Gastroesophageal sphincter (tissue), 4 donors: ENCODE data around the gene TGM6. TPM values are rescaled to one million over a fixed set of nuclear protein-coding genes. Genes with fewer than 3 reads are reported as not detected.
A peak's percentile ranks its signal among the peaks of the same experiment; 100 is the strongest.

Experiments
- ATAC-seq: fragments of 150-250 bp; one replicate; pipeline ENCODE4 v1.9.1; 2016; ENCODE audit warnings: mild to moderate bottlenecking, moderate library complexity
- H3K27ac ChIP-seq, 4 donors: fragments of 200-600 bp; sonication (generic) in 3 of 4; 1 replicate in 3 of 4; 2 replicates in 1 of 4; pipeline ENCODE4 v1.5.1; 2016 to 2019
- H3K27me3 ChIP-seq: fragments of 200-600 bp; sonication (generic); one replicate; pipeline ENCODE4 v1.5.1; 2019
- H3K36me3 ChIP-seq, 2 donors: fragments of 200-600 bp; sonication (generic); one replicate each; pipeline ENCODE4 v1.5.1; 2019; ENCODE audit warnings: control low read depth in 1 of 2
- H3K4me1 ChIP-seq, 3 donors: fragments of 200-600 bp; sonication (generic); 1 replicate in 2 of 3; 2 replicates in 1 of 3; pipeline ENCODE4 v1.5.1; 2016 to 2019; ENCODE audit warnings: control low read depth in 2 of 3
- H3K4me3 ChIP-seq, 2 donors: fragments of 200-600 bp; sonication (generic); one replicate each; pipeline ENCODE4 v1.5.1; 2019; ENCODE audit warnings: mild to moderate bottlenecking in 1 of 2, moderate library complexity in 1 of 2
- H3K9me3 ChIP-seq, 3 donors: fragments of 200-600 bp; sonication (generic); one replicate each; pipeline ENCODE4 v1.5.1; 2017 to 2019; ENCODE audit warnings: control low read depth in 2 of 3
- EP300 ChIP-seq: sonication (generic); formaldehyde crosslinking; IDR thresholded peaks from one replicate; pipeline ENCODE4 v1.6.1; 2017; ENCODE audit warnings: antibody characterized with exemption, mild to moderate bottlenecking
- POLR2A ChIP-seq, 2 donors: fragments of 450-650 bp; IDR thresholded peaks; one replicate each; pipeline ENCODE4 v1.6.1; 2017; ENCODE audit warnings: antibody characterized with exemption in 2 of 2, mild to moderate bottlenecking in 2 of 2, moderate library complexity in 1 of 2
- POLR2AphosphoS5 ChIP-seq: sonication (generic); formaldehyde crosslinking; IDR thresholded peaks from one replicate; pipeline ENCODE4 v1.6.1; 2017; ENCODE audit warnings: antibody characterized with exemption
- WGBS, 2 donors: methylation state at CpG; one replicate each; pipeline ENCODE4 v1.1.5; 2018; ENCODE audit warnings: low coverage in 1 of 2; 5-methylcytosine and 5-hydroxymethylcytosine counted together
- total RNA-seq, 4 donors: library from RNA; depleted of rRNA; stranded (reverse); fragments of >200 nt; gene quantifications; one replicate each; pipeline ENCODE4 v1.1.0, GENCODE V29; 2016
- TF ChIP-seq, protein P1 (sequence below), 4 experiments: fragments of 200-600 bp in 2 of 4; fragments of 450-650 bp in 2 of 4; sonication (generic) in 1 of 4; IDR thresholded peaks; one replicate each; pipeline ENCODE4 v1.5.1; 2017 to 2019; ENCODE audit warnings: antibody characterized with exemption in 4 of 4, mild to moderate bottlenecking in 2 of 4, moderate library complexity in 2 of 4

The TGM6 gene
- total RNA-seq, 4 donors from 2014 or later: not detected

DNA sequence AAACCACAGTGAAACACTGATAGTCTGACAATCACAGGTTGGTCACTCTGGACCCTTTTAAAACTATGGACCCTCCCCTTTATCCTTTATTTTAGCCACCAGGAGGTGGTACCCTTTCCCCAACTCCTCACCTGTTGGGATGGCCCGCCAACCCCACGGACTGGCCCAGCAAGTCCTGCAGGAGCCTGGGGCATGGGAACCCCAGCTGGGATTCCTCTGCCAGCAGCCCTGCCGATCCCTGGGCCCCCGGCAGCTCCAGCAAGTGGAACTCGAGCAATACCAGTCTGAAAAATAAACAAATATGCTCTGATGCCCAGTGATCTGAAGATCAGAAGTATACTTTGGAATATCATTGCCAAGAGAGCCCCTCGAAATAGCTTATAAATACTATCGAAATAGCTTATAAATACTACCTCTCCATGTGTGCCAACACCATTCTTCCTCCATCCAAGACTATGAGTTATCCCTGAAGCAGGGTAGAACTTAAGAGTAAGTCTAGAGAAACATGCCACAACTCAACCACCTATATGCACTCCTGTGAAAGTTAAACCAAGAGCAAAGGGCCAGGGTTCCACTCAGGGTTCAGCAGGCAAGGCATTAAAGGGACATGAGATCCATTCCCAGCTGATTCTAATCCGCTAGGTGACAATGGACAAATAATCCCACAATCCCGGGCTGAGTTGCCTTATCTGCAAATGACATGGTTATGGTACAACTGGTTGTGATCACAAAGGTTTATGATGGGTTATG is 83.1 kb downstream of the TGM6 start:
- no peak for ATAC-seq
- 76 to 84% methylated on average over 3 to 9 of the region's 9 CpGs for WGBS, 2 donors
- H3K27ac ChIP-seq: no peak overlapping the region
- H3K27me3 ChIP-seq: no peaks in the 10 kb centered on the region
- H3K4me1 ChIP-seq: peaks cover 0 to 22% (median 6%) of the 10 kb centered on the region in 3 donors
- H3K36me3 ChIP-seq: peaks cover 34 to 92% of the 10 kb centered on the region in 2 donors
- no peaks in the 10 kb centered on the region for H3K9me3 ChIP-seq
- H3K4me3 ChIP-seq: no peak overlapping the region
- TF ChIP-seq, protein P1, sequence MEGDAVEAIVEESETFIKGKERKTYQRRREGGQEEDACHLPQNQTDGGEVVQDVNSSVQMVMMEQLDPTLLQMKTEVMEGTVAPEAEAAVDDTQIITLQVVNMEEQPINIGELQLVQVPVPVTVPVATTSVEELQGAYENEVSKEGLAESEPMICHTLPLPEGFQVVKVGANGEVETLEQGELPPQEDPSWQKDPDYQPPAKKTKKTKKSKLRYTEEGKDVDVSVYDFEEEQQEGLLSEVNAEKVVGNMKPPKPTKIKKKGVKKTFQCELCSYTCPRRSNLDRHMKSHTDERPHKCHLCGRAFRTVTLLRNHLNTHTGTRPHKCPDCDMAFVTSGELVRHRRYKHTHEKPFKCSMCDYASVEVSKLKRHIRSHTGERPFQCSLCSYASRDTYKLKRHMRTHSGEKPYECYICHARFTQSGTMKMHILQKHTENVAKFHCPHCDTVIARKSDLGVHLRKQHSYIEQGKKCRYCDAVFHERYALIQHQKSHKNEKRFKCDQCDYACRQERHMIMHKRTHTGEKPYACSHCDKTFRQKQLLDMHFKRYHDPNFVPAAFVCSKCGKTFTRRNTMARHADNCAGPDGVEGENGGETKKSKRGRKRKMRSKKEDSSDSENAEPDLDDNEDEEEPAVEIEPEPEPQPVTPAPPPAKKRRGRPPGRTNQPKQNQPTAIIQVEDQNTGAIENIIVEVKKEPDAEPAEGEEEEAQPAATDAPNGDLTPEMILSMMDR (IDR thresholded peaks at IDR 0.05): no peak
- no peak for TF ChIP-seq POLR2AphosphoS5
- TF ChIP-seq POLR2A (IDR thresholded peaks at IDR 0.05): no peak
- no peak for TF ChIP-seq EP300

DNA sequence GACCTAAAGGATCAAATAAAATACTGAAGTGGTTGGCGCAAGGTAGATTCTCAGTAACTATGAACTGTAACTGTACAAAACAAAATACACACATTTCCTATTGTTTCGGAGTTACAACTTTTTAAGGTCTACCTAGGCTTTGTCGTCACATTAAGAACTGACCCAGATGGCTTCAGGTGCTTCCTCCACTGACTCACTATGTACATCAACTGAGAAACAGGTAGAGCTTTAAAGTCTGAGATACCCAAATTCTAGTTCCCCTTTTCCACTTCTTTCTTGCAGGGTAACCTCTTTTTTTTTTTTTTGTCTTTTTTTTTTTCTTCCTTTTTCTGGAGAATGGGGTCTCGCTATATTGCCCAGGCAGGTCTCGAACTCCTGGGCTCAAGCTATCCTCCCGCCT is 84.4 kb downstream of the TGM6 start:
- no peaks in the 10 kb centered on the region for H3K9me3 ChIP-seq
- H3K4me1 ChIP-seq: peaks cover 0 to 32% (median 14%) of the 10 kb centered on the region in 3 donors
- no peak overlapping the region for H3K4me3 ChIP-seq
- ATAC-seq: no peak
- TF ChIP-seq, protein P1 (IDR thresholded peaks at IDR 0.05): no peak
- TF ChIP-seq EP300 (no peak), POLR2A (IDR thresholded peaks at IDR 0.05) (no peak), POLR2AphosphoS5 (no peak)
- WGBS, 2 donors: 88 to 98% methylated on average over 3 to 4 of the region's 6 CpGs
- H3K36me3 ChIP-seq: peaks cover 34 to 79% of the 10 kb centered on the region in 2 donors
- H3K27ac ChIP-seq: no peak overlapping the region
- no peaks in the 10 kb centered on the region for H3K27me3 ChIP-seq

DNA sequence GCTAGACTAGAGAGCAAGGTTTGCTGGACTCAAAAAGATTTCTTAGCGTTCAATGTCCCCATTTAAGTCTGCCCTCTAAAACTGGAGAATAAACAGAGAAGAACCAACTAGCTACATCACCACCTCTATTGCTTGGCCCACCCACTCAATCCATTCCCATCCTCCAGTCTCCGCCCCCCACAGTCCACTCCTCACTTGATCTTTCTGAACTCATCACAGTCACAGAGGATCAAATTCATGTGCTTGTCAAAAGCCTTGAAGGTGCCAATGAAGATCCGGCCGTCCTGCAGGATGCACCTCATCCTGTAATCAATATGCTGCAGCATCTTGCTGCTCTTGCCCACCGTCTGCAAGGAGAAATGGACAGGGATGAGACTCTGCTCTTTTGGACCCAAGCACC is 86.7 kb downstream of the TGM6 start:
- peaks cover 0 to 39% (median 14%) of the 10 kb centered on the region in 3 donors for H3K4me1 ChIP-seq
- WGBS, 2 donors: 57 to 79% methylated on average over 1 to 5 of the region's 5 CpGs
- no peaks in the 10 kb centered on the region for H3K9me3 ChIP-seq
- TF ChIP-seq, protein P1 (IDR thresholded peaks at IDR 0.05): no peak
- no peak for TF ChIP-seq POLR2AphosphoS5
- no peak for TF ChIP-seq EP300
- TF ChIP-seq POLR2A (IDR thresholded peaks at IDR 0.05): no peak
- ATAC-seq: no peak
- no peak overlapping the region for H3K27ac ChIP-seq
- peaks cover 20 to 56% of the 10 kb centered on the region in 2 donors for H3K36me3 ChIP-seq
- H3K27me3 ChIP-seq: no peaks in the 10 kb centered on the region
- no peak overlapping the region for H3K4me3 ChIP-seq

DNA sequence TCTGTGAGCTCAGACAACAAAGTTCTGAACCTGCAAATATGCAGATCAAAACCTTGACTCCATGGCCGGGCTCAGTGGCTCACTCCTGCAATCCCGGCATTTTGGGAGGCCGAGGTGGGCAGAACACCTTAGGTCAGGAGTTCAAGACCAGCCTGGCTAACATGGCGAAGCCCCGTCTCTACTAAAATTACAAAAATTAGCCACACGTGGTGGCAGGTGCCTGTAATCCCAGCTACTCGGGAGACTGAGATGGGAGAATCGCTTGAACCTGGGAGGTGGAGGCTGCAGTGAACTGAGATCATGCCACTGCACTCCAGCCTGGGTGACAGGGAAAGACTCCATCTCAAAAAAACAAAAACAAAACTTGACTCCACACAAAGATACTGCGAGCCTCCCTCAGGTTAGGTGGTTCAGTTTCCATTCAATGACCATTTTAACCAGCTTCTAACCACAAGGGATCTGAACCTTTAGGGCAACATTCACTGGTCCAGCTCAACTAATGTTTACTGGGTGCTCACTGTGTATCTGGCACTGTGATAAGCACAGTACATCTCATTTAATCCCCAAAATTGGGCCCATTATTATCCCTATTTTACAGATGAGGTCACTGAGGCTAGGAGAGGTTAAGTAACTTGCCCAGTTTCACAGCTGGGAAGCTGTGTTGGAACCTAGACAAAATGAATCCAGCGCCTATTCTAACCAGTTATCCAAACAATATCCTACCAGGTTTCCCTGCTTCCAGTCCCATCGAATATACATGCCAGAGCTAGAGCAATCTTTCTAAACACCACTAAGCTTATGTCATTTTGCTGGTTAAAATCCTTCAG is 88.1 kb downstream of the TGM6 start:
- ATAC-seq: no peak
- TF ChIP-seq POLR2AphosphoS5: no peak
- no peak for TF ChIP-seq EP300
- TF ChIP-seq, protein P1 (IDR thresholded peaks at IDR 0.05): no peak
- TF ChIP-seq POLR2A (IDR thresholded peaks at IDR 0.05): no peak
- Histone ChIP-seq H3K4me3 (peak overlapping the region in 1 of 2 donors; percentile 75), H3K27ac (peak overlapping the region in 3 of 4 donors; percentile 86 to 96 (median 95)), H3K27me3 (no peaks in the 10 kb centered on the region), H3K4me1 (peaks cover 0 to 39% (median 14%) of the 10 kb centered on the region in 3 donors), H3K36me3 (peaks cover 8 to 42% of the 10 kb centered on the region in 2 donors), H3K9me3 (no peaks in the 10 kb centered on the region)
- 59 to 62% methylated on average over 2 to 5 of the region's 11 CpGs for WGBS, 2 donors
